CD4-positive, alpha-beta T cell (primary cell): ENCODE data around the gene PAPSS1. TPM values are rescaled to one million over a fixed set of nuclear protein-coding genes. Genes with fewer than 3 reads are reported as not detected.

Experiments used
- ATAC-seq: fragments of 200-7000 bp; cut with Tn5 transposase; one replicate; pipeline ENCODE4 v1.10.0; 2022; ENCODE audit warnings: mild to moderate bottlenecking; ENCODE audit not compliant: poor library complexity
- CTCF ChIA-PET: fragments of 350-600 bp; sonication (Branson Sonifier 250); formaldehyde crosslinking; loops from one replicate; lab custom pipeline; 2021; ENCODE audit warnings: antibody characterized with exemption, inconsistent platforms; lab: Charles Lee
- POLR2A ChIA-PET: fragments of 350-600 bp; sonication (Branson Sonifier 250); formaldehyde crosslinking; loops from one replicate; lab custom pipeline; 2021; ENCODE audit warnings: antibody characterized with exemption, inconsistent platforms; lab: Charles Lee
- DNase-seq, 14 experiments: peaks; one replicate each; pipeline ENCODE4 v3.0.0-alpha.2; 2013 to 2020; ENCODE audit warnings: mixed read lengths in 2 of 14
- H3K27ac ChIP-seq, 2 donors: one replicate each; pipeline versions ENCODE4 v1.5.1 to v1.7.0; 2013; ENCODE audit warnings: low read length in 2 of 2, low read depth in 1 of 2, mild to moderate bottlenecking in 1 of 2
- H3K27me3 ChIP-seq, 2 experiments: 1 replicate in 1 of 2; 2 replicates in 1 of 2; pipeline versions ENCODE4 v1.6.1 to v1.7.0; 2013; ENCODE audit warnings: low read length in 2 of 2, control low read depth in 1 of 2, mild to moderate bottlenecking in 1 of 2, moderate library complexity in 1 of 2; ENCODE audit not compliant: insufficient read depth in 2 of 2, control insufficient read depth in 1 of 2
- H3K36me3 ChIP-seq: one replicate; pipeline ENCODE4 v1.6.1; 2013; ENCODE audit warnings: low read length, control low read depth; ENCODE audit not compliant: insufficient read depth
- H3K4me1 ChIP-seq: one replicate; pipeline ENCODE4 v1.6.1; 2013; ENCODE audit warnings: low read length, control low read depth; ENCODE audit not compliant: insufficient read depth
- H3K4me3 ChIP-seq: one replicate; pipeline ENCODE4 v1.5.1; 2013; ENCODE audit warnings: mild to moderate bottlenecking, low read length, moderate library complexity
- H3K9me3 ChIP-seq, 2 experiments: 1 replicate in 1 of 2; 2 replicates in 1 of 2; pipeline versions ENCODE4 v1.6.1 to v1.7.0; 2013; ENCODE audit warnings: low read length in 2 of 2, mild to moderate bottlenecking in 2 of 2, control low read depth in 1 of 2, moderate library complexity in 1 of 2; ENCODE audit not compliant: control insufficient read depth in 1 of 2, insufficient read depth in 1 of 2
- H3K27ac Mint-ChIP-seq: one replicate; pipeline ENCODE4 v1.8.0; 2020; ENCODE audit warnings: mixed read lengths
- H3K27me3 Mint-ChIP-seq: one replicate; pipeline ENCODE4 v1.8.0; 2021; ENCODE audit warnings: mixed read lengths
- H3K36me3 Mint-ChIP-seq: one replicate; pipeline ENCODE4 v1.8.0; 2021; ENCODE audit warnings: low read depth, mixed read lengths
- H3K4me1 Mint-ChIP-seq: one replicate; pipeline ENCODE4 v1.8.0; 2021; ENCODE audit warnings: low read depth, mixed read lengths
- H3K4me3 Mint-ChIP-seq: one replicate; pipeline ENCODE4 v1.8.0; 2020; ENCODE audit warnings: mild to moderate bottlenecking, mixed read lengths
- H3K9me3 Mint-ChIP-seq: one replicate; pipeline ENCODE4 v1.8.0; 2020; ENCODE audit warnings: mixed read lengths
- intact Hi-C, 2 experiments: fragments of 100-400 bp; cut with DNase I in 1 of 2; cut with micrococcal nuclease in 1 of 2; formaldehyde crosslinking; loops; one replicate each; pipeline versions ENCODE4 v1.15.1 to v1.9.0; 2023 to 2025; cut with DNase I, micrococcal nuclease
- total RNA-seq, 174 experiments: library from RNA in 2 of 174; stranded (reverse) in 2 of 174; gene quantifications; one replicate each; pipeline ENCODE4 v1.2.3 and lab custom pipeline; 2021 to 2026
- TF ChIP-seq, protein P1 (sequence below): fragments of 200-600 bp; IDR thresholded peaks from one replicate; pipeline ENCODE4 v1.8.0; 2022; ENCODE audit warnings: antibody characterized with exemption, mild to moderate bottlenecking

The PAPSS1 gene
- total RNA-seq, 2 experiments from 2014 or later, result 5.6 to 6.6 TPM

DNA sequence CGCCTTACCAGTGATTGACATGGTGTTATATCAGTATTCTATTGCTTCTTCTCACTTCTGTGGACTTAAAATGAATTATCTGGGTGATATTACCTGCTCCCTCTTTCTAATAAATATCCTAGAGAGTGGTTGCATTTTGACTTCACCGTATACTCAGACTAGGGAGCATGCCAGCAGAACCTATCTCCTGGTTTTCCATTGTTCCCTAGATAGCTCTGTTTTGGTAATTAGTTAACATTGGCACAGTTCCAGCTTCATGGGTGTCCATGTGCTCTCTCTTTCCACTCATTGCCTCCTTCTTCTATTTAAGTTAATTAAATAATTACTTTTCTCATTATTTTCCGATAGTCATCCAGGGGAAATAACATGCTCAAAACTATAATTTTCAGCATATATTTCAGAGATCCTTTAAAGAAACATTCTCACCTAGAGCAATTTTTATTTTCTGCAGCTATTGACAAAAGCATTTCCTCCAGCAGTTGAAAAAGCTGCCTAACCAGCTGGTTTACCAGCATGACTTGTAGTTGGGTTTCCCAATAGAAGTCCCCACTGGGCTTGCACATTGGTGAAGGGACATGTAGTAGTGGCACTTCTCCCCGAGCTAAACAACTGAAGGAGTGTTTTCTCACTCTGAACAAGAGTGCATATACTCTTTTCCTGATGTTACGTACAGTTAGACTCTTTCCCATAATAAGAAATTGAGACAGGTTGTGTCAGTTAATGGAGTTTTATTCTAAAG is 27.9 kb upstream of the PAPSS1 start:
- no peak for ATAC-seq
- TF ChIP-seq, protein P1, sequence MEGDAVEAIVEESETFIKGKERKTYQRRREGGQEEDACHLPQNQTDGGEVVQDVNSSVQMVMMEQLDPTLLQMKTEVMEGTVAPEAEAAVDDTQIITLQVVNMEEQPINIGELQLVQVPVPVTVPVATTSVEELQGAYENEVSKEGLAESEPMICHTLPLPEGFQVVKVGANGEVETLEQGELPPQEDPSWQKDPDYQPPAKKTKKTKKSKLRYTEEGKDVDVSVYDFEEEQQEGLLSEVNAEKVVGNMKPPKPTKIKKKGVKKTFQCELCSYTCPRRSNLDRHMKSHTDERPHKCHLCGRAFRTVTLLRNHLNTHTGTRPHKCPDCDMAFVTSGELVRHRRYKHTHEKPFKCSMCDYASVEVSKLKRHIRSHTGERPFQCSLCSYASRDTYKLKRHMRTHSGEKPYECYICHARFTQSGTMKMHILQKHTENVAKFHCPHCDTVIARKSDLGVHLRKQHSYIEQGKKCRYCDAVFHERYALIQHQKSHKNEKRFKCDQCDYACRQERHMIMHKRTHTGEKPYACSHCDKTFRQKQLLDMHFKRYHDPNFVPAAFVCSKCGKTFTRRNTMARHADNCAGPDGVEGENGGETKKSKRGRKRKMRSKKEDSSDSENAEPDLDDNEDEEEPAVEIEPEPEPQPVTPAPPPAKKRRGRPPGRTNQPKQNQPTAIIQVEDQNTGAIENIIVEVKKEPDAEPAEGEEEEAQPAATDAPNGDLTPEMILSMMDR, result no peak
- H3K4me3 Mint-ChIP-seq, result no peak overlapping the region
- ChIA-PET CTCF (no interaction called here), POLR2A (interaction anchor here (1.1 kb wide), 1 partner anchor 28 kb away, joined by 3 read pairs; the partner anchor contains the start of gene PAPSS1)
- H3K4me3 ChIP-seq, result no peak overlapping the region
- H3K4me1 ChIP-seq, result no peaks in the 10 kb centered on the region
- H3K4me1 Mint-ChIP-seq, result no peaks in the 10 kb centered on the region
- no peaks in the 10 kb centered on the region for H3K36me3 Mint-ChIP-seq
- intact Hi-C loops, result no loop called here
- no peaks in the 10 kb centered on the region for H3K9me3 Mint-ChIP-seq
- no peaks in the 10 kb centered on the region for H3K9me3 ChIP-seq
- H3K27ac Mint-ChIP-seq, result no peak overlapping the region
- H3K36me3 ChIP-seq, result no peaks in the 10 kb centered on the region
- H3K27me3 Mint-ChIP-seq, result peaks cover 52% of the 10 kb centered on the region
- peaks cover 0 to 26% of the 10 kb centered on the region in 2 experiments for H3K27me3 ChIP-seq
- DNase-seq, result no peak
- no peak overlapping the region for H3K27ac ChIP-seq

DNA sequence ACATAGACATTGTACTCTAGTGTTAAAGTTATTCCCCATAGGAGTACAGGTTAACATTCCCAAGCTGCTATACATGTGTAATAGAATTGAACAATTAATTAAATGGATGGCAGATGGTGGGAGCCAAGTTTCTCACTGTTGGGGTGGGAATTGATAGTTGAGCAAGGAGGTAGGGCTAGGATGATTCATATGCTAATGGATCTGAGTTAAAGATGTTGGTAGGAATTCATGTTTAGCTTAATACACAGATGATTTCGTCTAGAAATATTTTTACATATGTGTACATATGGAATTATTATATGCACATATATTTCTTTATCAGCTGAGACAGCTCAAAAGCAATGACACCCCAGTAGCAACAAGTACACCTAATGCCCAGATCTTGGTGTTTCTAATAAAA is 26.1 kb upstream of the PAPSS1 start:
- Mint-ChIP-seq H3K4me1 (no peaks in the 10 kb centered on the region), H3K36me3 (no peaks in the 10 kb centered on the region), H3K27me3 (peaks cover 37% of the 10 kb centered on the region), H3K4me3 (no peak overlapping the region), H3K27ac (no peak overlapping the region), H3K9me3 (no peaks in the 10 kb centered on the region)
- intact Hi-C loops, result no loop called here
- H3K27ac ChIP-seq, result no peak overlapping the region
- no peaks in the 10 kb centered on the region for H3K36me3 ChIP-seq
- H3K4me3 ChIP-seq, result no peak overlapping the region
- peaks cover 0 to 22% of the 10 kb centered on the region in 2 experiments for H3K27me3 ChIP-seq
- H3K4me1 ChIP-seq, result no peaks in the 10 kb centered on the region
- ATAC-seq (no peak), DNase-seq (no peak)
- no peaks in the 10 kb centered on the region for H3K9me3 ChIP-seq
- ChIA-PET POLR2A (no interaction called here), CTCF (no interaction called here)
- TF ChIP-seq, protein P1, result no peak

DNA sequence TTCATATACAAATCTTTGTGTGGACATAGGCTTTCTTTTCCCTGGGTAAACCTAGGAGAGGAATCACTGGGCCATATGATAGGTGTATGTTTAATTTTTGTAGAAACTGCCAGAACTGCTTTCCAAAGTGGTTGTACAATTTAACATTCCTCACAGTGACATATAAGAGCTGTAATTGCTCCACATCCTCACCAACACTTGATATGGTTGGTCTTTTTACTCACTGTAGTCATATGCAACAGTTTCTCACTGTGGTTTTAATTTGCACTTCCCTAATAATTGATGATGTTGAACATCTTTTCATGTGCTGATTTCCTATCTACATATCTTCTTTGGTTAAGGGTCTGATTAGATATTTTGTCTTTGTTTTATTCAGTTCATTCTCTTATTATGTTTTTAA is 24.5 kb upstream of the PAPSS1 start:
- no peak overlapping the region for H3K27ac ChIP-seq

More for the DNA sequence above, 24.5 kb upstream of the PAPSS1 start:
- Histone ChIP-seq H3K9me3 (no peaks in the 10 kb centered on the region), H3K4me3 (no peak overlapping the region), H3K4me1 (no peaks in the 10 kb centered on the region), H3K27me3 (peaks cover 0 to 16% of the 10 kb centered on the region in 2 experiments), H3K36me3 (no peaks in the 10 kb centered on the region)
- intact Hi-C loops, result no loop called here
- Mint-ChIP-seq H3K27ac (no peak overlapping the region), H3K27me3 (peaks cover 29% of the 10 kb centered on the region), H3K9me3 (no peaks in the 10 kb centered on the region), H3K4me1 (no peaks in the 10 kb centered on the region), H3K36me3 (no peaks in the 10 kb centered on the region), H3K4me3 (no peak overlapping the region)
- ATAC-seq (no peak), DNase-seq (no peak)
- ChIA-PET CTCF (no interaction called here), POLR2A (no interaction called here)
- TF ChIP-seq, protein P1, result no peak
